Peyer's patch (tissue), 4 donors: ENCODE results near the gene ZMIZ1. TPM values are rescaled to one million over a fixed set of nuclear protein-coding genes. Genes with fewer than 3 reads are reported as not detected.
"Not testable (repeated sequence)": the region's sequence is repeated elsewhere in the genome, so short reads cannot be mapped to it uniquely, and the experiment has no call there.

Experiments used
- DNase-seq, 3 donors: peaks; one replicate each; pipeline ENCODE4 v3.0.0-alpha.2; 2017 to 2019
- H3K27ac ChIP-seq, 4 donors: fragments of 200-600 bp; sonication (generic); one replicate each; pipeline ENCODE4 v1.5.1; 2016 to 2019
- H3K27me3 ChIP-seq, 2 donors: fragments of 200-600 bp; sonication (generic); one replicate each; pipeline ENCODE4 v1.5.1; 2019
- H3K36me3 ChIP-seq, 3 donors: fragments of 200-600 bp; sonication (generic); one replicate each; pipeline ENCODE4 v1.5.1; 2016 to 2019
- H3K4me1 ChIP-seq, 4 donors: fragments of 200-600 bp; sonication (generic); one replicate each; pipeline ENCODE4 v1.5.1; 2016 to 2019
- H3K4me3 ChIP-seq, 4 donors: fragments of 200-600 bp; sonication (generic); 1 replicate in 3 of 4; 2 replicates in 1 of 4; pipeline ENCODE4 v1.5.1; 2016 to 2019; ENCODE audit warnings: mild to moderate bottlenecking in 1 of 4
- H3K9me3 ChIP-seq, 4 donors: fragments of 200-600 bp; sonication (generic); one replicate each; pipeline ENCODE4 v1.5.1; 2016 to 2019; ENCODE audit warnings: mild to moderate bottlenecking in 1 of 4
- POLR2A ChIP-seq, 2 donors: fragments of 450-650 bp; IDR thresholded peaks; one replicate each; pipeline ENCODE4 v1.5.1; 2017; ENCODE audit warnings: antibody characterized with exemption in 2 of 2, mild to moderate bottlenecking in 2 of 2, moderate library complexity in 2 of 2
- total RNA-seq, 4 donors: library from RNA; depleted of rRNA; stranded (reverse); fragments of >200 nt; gene quantifications; one replicate each; pipeline ENCODE4 v1.1.0, GENCODE V29; 2016
- TF ChIP-seq, protein P1 (sequence below), 6 experiments: fragments of 450-650 bp in 4 of 6; fragments of 200-600 bp in 2 of 6; sonication (generic) in 1 of 6; IDR thresholded peaks; one replicate each; pipeline ENCODE4 v1.5.1; 2017 to 2019; ENCODE audit warnings: antibody characterized with exemption in 6 of 6, mild to moderate bottlenecking in 3 of 6, moderate library complexity in 1 of 6

Gene ZMIZ1
- total RNA-seq, 4 donors from 2014 or later = 40.4 to 86.7 (median 73.2) TPM

DNA sequence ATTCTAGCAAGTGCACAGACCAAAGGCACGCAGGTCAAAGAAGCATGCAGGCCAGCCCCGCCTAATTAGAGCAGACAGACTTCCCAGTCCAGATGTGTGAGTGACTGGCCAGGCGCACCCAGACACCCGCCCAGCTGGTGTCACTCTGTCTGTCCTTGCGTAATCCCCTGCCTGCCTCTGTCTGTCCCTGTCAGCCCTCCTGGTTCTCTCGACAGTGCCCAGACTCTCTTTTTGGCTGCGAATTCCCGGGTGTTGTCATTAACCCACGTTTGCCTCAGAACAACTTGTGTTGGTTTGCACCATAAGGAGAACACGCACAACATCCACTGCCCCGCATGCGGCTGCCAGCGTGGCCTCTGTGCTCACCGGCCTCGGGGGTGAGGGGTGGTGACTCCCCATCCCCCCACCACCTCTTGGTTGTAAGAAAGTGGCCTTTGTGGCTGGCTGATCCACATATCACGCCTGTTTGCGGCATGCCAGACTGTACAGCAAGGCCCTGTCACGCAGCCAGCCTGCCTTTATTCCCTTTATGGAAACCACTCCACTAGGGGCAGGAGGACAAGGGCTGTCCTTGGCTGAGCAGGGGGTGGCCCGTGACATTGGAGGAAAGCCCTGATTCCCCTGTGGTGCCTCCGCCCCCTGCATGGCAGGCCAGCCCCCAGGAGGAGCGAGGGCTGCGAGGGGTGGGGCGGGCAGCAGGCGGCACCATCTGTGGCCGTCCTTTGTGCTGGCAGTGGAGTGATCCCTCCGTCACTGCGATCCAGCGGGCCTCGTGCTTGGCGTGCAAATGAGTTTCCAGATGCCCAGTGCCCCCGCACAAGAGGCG is 205.7 kb downstream of the ZMIZ1 start:
- H3K4me3 ChIP-seq = no peak overlapping the region
- H3K27me3 ChIP-seq = no peaks in the 10 kb centered on the region
- H3K9me3 ChIP-seq = no peaks in the 10 kb centered on the region
- DNase-seq = peak in 1 of 3 donors; percentile 72
- H3K27ac ChIP-seq = peak overlapping the region; percentile 17 to 79 (median 35)
- H3K4me1 ChIP-seq = peaks cover 0 to 54% (median 1%) of the 10 kb centered on the region in 4 donors
- H3K36me3 ChIP-seq = peaks cover 0 to 28% (median 0%) of the 10 kb centered on the region in 3 donors
- no peak for TF ChIP-seq POLR2A (IDR thresholded peaks at IDR 0.05)
- TF ChIP-seq, protein P1, sequence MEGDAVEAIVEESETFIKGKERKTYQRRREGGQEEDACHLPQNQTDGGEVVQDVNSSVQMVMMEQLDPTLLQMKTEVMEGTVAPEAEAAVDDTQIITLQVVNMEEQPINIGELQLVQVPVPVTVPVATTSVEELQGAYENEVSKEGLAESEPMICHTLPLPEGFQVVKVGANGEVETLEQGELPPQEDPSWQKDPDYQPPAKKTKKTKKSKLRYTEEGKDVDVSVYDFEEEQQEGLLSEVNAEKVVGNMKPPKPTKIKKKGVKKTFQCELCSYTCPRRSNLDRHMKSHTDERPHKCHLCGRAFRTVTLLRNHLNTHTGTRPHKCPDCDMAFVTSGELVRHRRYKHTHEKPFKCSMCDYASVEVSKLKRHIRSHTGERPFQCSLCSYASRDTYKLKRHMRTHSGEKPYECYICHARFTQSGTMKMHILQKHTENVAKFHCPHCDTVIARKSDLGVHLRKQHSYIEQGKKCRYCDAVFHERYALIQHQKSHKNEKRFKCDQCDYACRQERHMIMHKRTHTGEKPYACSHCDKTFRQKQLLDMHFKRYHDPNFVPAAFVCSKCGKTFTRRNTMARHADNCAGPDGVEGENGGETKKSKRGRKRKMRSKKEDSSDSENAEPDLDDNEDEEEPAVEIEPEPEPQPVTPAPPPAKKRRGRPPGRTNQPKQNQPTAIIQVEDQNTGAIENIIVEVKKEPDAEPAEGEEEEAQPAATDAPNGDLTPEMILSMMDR (IDR thresholded peaks at IDR 0.05) = no peak

DNA sequence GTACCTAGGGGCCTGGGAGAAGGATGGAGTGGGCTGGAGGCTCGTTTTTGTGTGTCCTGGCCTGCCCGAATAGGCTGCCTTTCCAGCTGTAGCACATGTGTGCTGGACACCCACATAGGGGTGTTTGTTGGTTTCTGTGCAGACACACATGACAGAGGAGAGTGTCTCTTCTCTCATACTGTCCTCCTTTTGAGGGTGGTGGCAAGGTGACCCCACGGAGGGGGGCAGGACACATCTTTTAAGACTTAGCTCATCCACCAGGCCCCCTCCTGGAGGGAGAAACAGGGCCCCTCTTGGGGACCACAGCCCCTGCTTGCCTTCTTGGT is 206.3 kb downstream of the ZMIZ1 start:
- TF ChIP-seq POLR2A (IDR thresholded peaks at IDR 0.05) = no peak
- TF ChIP-seq, protein P1 (IDR thresholded peaks at IDR 0.05) = no peak
- DNase-seq = no peak
- H3K4me3 ChIP-seq = no peak overlapping the region
- H3K9me3 ChIP-seq = no peaks in the 10 kb centered on the region
- peak overlapping the region in 3 of 4 donors; percentile 17 to 79 (median 38) for H3K27ac ChIP-seq
- peaks cover 0 to 30% (median 0%) of the 10 kb centered on the region in 3 donors for H3K36me3 ChIP-seq
- no peaks in the 10 kb centered on the region for H3K27me3 ChIP-seq
- H3K4me1 ChIP-seq = peaks cover 0 to 49% (median 1%) of the 10 kb centered on the region in 4 donors

- no peak for TF ChIP-seq POLR2A (IDR thresholded peaks at IDR 0.05)
- TF ChIP-seq, protein P1 (IDR thresholded peaks at IDR 0.05) = no peak
- Histone ChIP-seq H3K36me3 (peaks cover 0 to 33% (median 0%) of the 10 kb centered on the region in 3 donors), H3K27ac (peak overlapping the region in 2 of 4 donors; percentile 17 to 79), H3K27me3 (no peaks in the 10 kb centered on the region), H3K4me3 (no peak overlapping the region), H3K9me3 (no peaks in the 10 kb centered on the region), H3K4me1 (peaks cover 0 to 45% (median 1%) of the 10 kb centered on the region in 4 donors)
- DNase-seq = no peak
These were observed 206.7 kb downstream of the ZMIZ1 start for GRCh38 chr10:79275431-79275851.

DNA sequence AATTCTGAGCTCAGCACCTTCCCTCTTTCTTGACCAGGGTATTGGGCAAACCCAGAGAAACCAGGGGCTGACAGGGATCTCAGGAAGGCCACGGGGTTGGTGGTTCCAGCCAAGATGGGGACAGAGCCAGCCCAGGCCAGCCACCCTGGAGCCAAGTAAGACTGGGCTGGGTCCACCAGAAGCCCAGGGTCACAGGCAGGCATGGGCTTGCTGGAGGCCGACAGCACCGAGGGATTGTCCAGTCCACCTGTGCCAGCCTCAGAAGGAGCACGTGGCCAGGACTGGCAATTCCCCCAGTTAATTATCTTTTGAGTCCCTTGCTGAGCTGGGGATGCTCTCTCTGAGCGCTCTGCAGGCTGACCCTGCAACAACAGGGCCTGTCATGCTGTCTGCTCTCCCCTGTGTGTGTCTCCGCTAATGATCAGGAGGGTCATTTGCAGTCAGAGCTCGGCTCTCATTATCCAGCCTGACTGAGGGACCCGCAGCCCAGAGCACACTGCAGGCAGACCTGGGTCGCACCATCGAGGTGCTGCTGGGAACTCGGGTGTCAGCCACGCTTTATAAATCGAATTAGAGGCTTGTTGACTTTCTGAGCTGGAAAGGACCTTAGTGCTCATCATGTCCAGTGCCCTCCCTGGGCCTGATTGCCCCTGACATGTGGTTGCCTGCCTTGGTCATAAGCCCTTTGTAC is 209.0 kb downstream of the ZMIZ1 start:
- H3K36me3 ChIP-seq = peaks cover 0 to 34% (median 0%) of the 10 kb centered on the region in 3 donors
- no peak for DNase-seq
- H3K27ac ChIP-seq = no peak overlapping the region
- TF ChIP-seq, protein P1 (IDR thresholded peaks at IDR 0.05) = no peak
- TF ChIP-seq POLR2A (IDR thresholded peaks at IDR 0.05) = no peak
- H3K27me3 ChIP-seq = no peaks in the 10 kb centered on the region
- peaks cover 0 to 26% (median under 1%) of the 10 kb centered on the region in 4 donors for H3K4me1 ChIP-seq
- H3K9me3 ChIP-seq = no peaks in the 10 kb centered on the region
- no peak overlapping the region for H3K4me3 ChIP-seq

DNA sequence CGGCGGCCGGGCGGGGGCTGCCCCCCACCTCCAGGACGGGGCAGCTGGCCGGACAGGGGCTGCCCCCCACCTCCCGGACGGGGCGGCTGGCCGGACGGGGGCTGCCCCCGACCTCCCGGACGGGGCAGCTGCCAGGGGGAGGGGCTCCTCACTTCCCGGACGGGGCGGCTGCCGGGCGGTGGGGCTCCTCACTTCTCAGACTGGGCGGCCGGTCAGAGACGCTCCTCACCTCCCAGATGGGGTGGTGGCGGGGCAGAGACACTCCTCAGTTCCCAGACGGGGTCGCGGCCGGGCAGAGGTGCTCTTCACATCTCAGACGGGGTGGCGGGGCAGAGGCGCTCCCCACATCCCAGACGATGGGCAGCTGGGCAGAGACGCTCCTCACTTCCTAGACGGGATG is 210.3 kb downstream of the ZMIZ1 start:
- not testable (repeated sequence) for H3K27me3 ChIP-seq, H3K9me3 ChIP-seq, H3K4me3 ChIP-seq, H3K27ac ChIP-seq, DNase-seq
- Histone ChIP-seq H3K4me1 (peaks cover 0 to 23% (median 11%) of the 10 kb centered on the region in 4 donors), H3K36me3 (peaks cover 0 to 37% (median 0%) of the 10 kb centered on the region in 3 donors)

DNA sequence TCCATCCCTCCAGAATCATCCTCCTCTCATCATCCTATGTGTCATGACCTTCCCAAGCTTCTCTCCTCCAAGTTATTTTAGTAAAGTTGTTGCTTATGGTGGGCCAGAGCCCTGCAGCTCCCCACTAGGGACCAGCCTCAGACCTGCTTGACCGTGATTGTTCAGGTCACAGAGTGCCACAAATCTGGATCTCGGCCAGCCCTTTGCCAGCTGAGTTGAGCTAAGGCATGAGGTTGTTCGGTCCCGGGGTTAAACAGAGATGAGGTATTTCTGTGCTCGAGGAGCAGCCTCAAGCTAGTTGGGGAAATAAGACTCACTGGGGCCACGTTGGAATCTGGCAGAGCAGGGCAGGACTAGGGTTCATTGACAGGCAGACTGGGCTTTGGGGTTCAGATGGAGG is 212.2 kb downstream of the ZMIZ1 start:
- H3K4me1 ChIP-seq = peaks cover 0 to 25% (median 24%) of the 10 kb centered on the region in 4 donors
- no peaks in the 10 kb centered on the region for H3K9me3 ChIP-seq
- peaks cover 0 to 54% (median 0%) of the 10 kb centered on the region in 3 donors for H3K36me3 ChIP-seq
- no peak overlapping the region for H3K4me3 ChIP-seq
- TF ChIP-seq, protein P1 (IDR thresholded peaks at IDR 0.05) = no peak
- TF ChIP-seq POLR2A (IDR thresholded peaks at IDR 0.05) = no peak
- no peak overlapping the region for H3K27ac ChIP-seq
- no peak for DNase-seq
- no peaks in the 10 kb centered on the region for H3K27me3 ChIP-seq
